Amniotic epithelial cell (primary cell): ENCODE measurements around the gene BRINP2.
"Not testable (repeated sequence)": the region's sequence is repeated elsewhere in the genome, so short reads cannot be mapped to it uniquely, and the experiment has no call there.

Experiments used
- DNase-seq: peaks from one replicate; pipeline ENCODE4 v3.0.0-alpha.2; 2010; ENCODE audit warnings: low read depth

Gene BRINP2

DNA sequence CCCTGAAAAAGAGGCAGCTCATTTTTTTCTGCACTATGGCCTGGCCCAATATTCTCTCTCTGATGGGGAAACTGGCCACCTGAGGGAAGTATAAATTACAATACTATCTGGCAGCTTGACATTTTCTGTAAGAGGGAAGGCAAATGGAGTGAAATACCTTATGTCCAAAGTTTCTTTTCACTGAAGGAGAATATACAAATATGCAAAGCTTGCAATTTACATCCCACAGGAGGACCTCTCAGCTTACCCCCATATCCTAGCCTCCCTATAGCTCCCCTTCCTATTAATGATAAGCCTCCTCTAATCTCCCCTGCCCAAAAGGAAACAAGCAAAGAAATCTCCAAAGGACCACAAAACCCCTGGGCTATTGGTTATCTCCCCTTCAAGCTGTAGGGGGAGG lies 150.7 kb downstream of the BRINP2 start:
- not testable (repeated sequence) for DNase-seq

DNA sequence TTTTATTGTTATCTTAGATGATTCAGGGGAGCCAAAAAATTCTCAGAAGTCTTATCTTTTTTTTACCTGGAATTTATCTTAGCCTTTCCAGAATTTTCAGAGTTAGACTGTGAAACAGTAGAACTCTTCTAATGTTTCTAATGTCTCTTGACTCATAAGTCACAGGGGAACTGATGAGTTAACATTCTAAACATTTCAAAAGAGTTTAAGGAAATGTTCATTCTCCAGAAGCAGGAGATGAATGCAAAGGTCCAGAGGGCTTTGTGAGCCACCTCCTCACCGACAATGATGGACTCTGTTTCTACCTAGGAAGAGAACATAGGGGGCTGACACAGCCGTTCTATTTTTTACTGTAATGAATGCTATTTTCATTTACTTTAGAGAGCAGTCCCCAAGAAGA lies 157.5 kb downstream of the BRINP2 start:
- DNase-seq: no peak

DNA sequence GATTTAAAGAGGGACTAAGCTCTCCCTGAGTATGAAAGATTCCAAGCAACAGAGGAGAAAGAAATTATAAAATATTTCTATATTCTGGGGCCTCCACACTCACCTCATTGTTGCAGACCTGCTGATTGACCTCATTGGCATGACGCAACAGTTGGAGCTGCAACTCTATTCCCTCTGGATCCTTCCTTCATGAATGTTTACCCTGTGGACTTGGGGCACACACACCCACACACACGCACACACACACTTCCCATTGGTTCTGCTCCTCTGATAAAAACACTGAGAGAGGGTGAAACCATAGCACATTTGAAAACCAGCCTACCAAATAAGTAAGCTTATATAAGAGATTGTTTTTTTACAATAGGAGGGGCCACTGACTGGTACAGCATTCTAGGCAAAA lies 159.1 kb downstream of the BRINP2 start:
- DNase-seq: no peak
